Fibroblast of lung (primary cell): ENCODE measurements around the gene ISLR2. TPM values are rescaled to one million over a fixed set of nuclear protein-coding genes. Genes with fewer than 3 reads are reported as not detected.

ENCODE experiments used
- DNase-seq, 2 donors: peaks; one replicate each; pipeline versions ENCODE4 v3.0.0 to v3.0.0-alpha.2; 2010; ENCODE audit warnings: low read depth in 2 of 2
- H2AFZ ChIP-seq: 2 replicates; pipeline ENCODE4 v1.5.1; 2012; ENCODE audit warnings: low read length, control low read depth, inconsistent platforms
- H3K27ac ChIP-seq: 2 replicates; pipeline ENCODE4 v1.5.1; 2011; ENCODE audit warnings: low read length, control low read depth; ENCODE audit not compliant: insufficient read depth
- H3K27me3 ChIP-seq: 2 replicates; pipeline ENCODE4 v1.5.1; 2011; ENCODE audit warnings: mild to moderate bottlenecking, low read length; ENCODE audit not compliant: control insufficient read depth, insufficient read depth
- H3K36me3 ChIP-seq: 2 replicates; pipeline ENCODE4 v1.5.1; 2011; ENCODE audit warnings: low read length; ENCODE audit not compliant: control insufficient read depth, insufficient read depth
- H3K4me1 ChIP-seq: 2 replicates; pipeline ENCODE4 v1.5.1; 2011; ENCODE audit warnings: low read length; ENCODE audit not compliant: control insufficient read depth, insufficient read depth; ENCODE audit errors: extremely low read depth
- H3K4me2 ChIP-seq: 2 replicates; pipeline ENCODE4 v1.5.1; 2011; ENCODE audit warnings: low read length, control low read depth; ENCODE audit not compliant: insufficient read depth; ENCODE audit errors: extremely low read depth
- H3K4me3 ChIP-seq, 4 experiments: fragments of 200-600 bp in 1 of 4; sonication (generic) in 1 of 4; replicated peaks in 1 of 4; 2 replicates each; pipeline ENCODE4 v1.5.1; 2011 to 2016; ENCODE audit warnings: low read length in 4 of 4, low read depth in 3 of 4, mild to moderate bottlenecking in 3 of 4, control low read depth in 2 of 4, inconsistent platforms in 1 of 4, mixed read lengths in 1 of 4; ENCODE audit not compliant: insufficient read depth in 1 of 4; ENCODE audit errors: control extremely low read depth in 1 of 4
- H3K79me2 ChIP-seq: 2 replicates; pipeline ENCODE4 v1.5.1; 2012; ENCODE audit warnings: mild to moderate bottlenecking, low read length, inconsistent platforms; ENCODE audit not compliant: control insufficient read depth, insufficient read depth
- H3K9ac ChIP-seq: 2 replicates; pipeline ENCODE4 v1.5.1; 2011; ENCODE audit warnings: mild to moderate bottlenecking, low read length, control low read depth; ENCODE audit not compliant: insufficient read depth
- H3K9me3 ChIP-seq: 2 replicates; pipeline ENCODE4 v1.5.1; 2012; ENCODE audit warnings: low read depth, low read length; ENCODE audit not compliant: control insufficient read depth, insufficient read depth
- H4K20me1 ChIP-seq: 2 replicates; pipeline ENCODE4 v1.5.1; 2011; ENCODE audit warnings: low read length; ENCODE audit not compliant: control insufficient read depth, insufficient read depth; ENCODE audit errors: extremely low read depth
- CTCF ChIP-seq, 2 donors: IDR thresholded peaks in 1 of 2; conservative IDR thresholded peaks in 1 of 2; 1 replicate in 1 of 2; 2 replicates in 1 of 2; pipeline ENCODE4 v1.5.1; 2011 to 2012; ENCODE audit warnings: low read length in 2 of 2, control low read depth in 1 of 2, inconsistent platforms in 1 of 2, low read depth in 1 of 2, mild to moderate bottlenecking in 1 of 2
- EZH2 ChIP-seq: IDR thresholded peaks from 2 replicates; pipeline ENCODE4 v1.5.1; 2012; ENCODE audit warnings: low read length, control low read depth, mild to moderate bottlenecking; ENCODE audit errors: missing control alignments
- polyA plus RNA-seq, 2 donors: library from polyadenylated mRNA; depleted of rRNA in 1 of 2; stranded (reverse) in 1 of 2; unstranded in 1 of 2; fragments of >200 nt; gene quantifications; 2 replicates each; pipeline ENCODE4 v1.2.1, GENCODE V29; 2011 to 2012; ENCODE audit warnings: missing spikeins in 1 of 2
- total RNA-seq: library from RNA; depleted of rRNA; stranded (reverse); fragments of >200 nt; gene quantifications from 2 replicates; pipeline ENCODE4 v1.2.1, GENCODE V29; 2014

ISLR2 gene
- total and polyA plus RNA-seq, 2 donors (not counting 1 experiment from before 2014, with no cell fraction given) = not detected

GRCh38 chr15:74121858-74122257, 8.5 kb upstream of the ISLR2 start:
- H3K27me3 ChIP-seq = peaks cover 38% of the 10 kb centered on the region
- H3K4me1 ChIP-seq = no peaks in the 10 kb centered on the region
- no peaks in the 10 kb centered on the region for H4K20me1 ChIP-seq
- no peak overlapping the region for H2AFZ ChIP-seq
- H3K79me2 ChIP-seq = no peaks in the 10 kb centered on the region
- H3K36me3 ChIP-seq = no peaks in the 10 kb centered on the region
- H3K27ac ChIP-seq = no peak overlapping the region
- no peak overlapping the region for H3K9ac ChIP-seq
- no peaks in the 10 kb centered on the region for H3K9me3 ChIP-seq
- TF ChIP-seq EZH2 = no peak
- TF ChIP-seq CTCF (conservative IDR thresholded peaks at IDR 0.05 in 1 of 2, IDR thresholded peaks at IDR 0.05 in 1 of 2; ENCODE audit: low read depth in 1 of 2, low read length in 2 of 2) = no peak
- H3K4me2 ChIP-seq = no peak overlapping the region
- no peak for DNase-seq
- H3K4me3 ChIP-seq = no peak overlapping the region

DNA sequence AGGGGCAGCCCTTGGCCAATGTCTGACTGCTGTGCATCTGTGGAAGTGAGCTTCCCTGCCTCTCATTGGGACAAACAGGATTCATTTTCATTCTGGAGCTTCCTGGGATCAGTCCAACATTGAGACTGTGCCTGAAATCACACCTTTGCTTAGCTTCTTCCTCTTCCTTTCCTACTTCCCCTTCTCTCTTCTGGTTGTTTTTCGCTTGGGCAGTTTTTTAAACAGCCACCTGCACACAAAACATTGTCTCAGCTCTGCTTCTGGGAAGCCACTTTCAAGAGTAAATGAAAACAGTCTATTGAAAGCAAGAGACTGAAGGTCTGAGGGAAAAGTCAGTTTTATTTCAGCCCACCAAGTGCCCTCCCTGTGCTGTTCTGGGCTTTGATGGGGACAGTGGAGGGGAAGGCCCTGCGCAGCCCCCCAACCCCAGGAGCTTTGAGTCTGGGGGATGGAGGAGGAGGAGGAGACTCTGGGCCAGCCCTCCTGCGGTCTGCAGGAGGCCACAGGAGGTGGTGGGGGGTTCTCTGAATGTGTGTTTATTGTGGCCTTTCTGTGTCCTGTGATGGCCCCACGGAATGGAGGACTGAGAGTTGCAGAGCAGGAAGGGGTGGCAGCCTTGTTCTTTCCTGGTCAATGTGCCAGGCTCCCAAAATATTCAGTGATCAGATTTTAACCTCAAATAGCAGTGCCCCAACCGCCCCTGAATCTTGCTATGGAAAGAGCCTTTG, 7.8 kb upstream of the ISLR2 start:
- TF ChIP-seq EZH2 (no peak), CTCF (conservative IDR thresholded peaks at IDR 0.05 in 1 of 2, IDR thresholded peaks at IDR 0.05 in 1 of 2; ENCODE audit: low read depth in 1 of 2, low read length in 2 of 2) (no peak)

GRCh38 chr15:74123131-74123429, 7.3 kb upstream of the ISLR2 start:
- Histone ChIP-seq H3K9me3 (no peaks in the 10 kb centered on the region), H3K27me3 (peaks cover 46% of the 10 kb centered on the region)

More for the DNA sequence above, 7.8 kb upstream of the ISLR2 start:
- DNase-seq = no peak
- H3K36me3 ChIP-seq = no peaks in the 10 kb centered on the region
- no peaks in the 10 kb centered on the region for H3K79me2 ChIP-seq
- H3K4me3 ChIP-seq = no peak overlapping the region
- H3K27ac ChIP-seq = no peak overlapping the region
- peaks cover 41% of the 10 kb centered on the region for H3K27me3 ChIP-seq
- no peak overlapping the region for H2AFZ ChIP-seq
- no peak overlapping the region for H3K9ac ChIP-seq
- H4K20me1 ChIP-seq = no peaks in the 10 kb centered on the region
- H3K4me1 ChIP-seq = no peaks in the 10 kb centered on the region
- H3K4me2 ChIP-seq = no peak overlapping the region
- H3K9me3 ChIP-seq = no peaks in the 10 kb centered on the region

More at GRCh38 chr15:74123131-74123429, 7.3 kb upstream of the ISLR2 start:
- no peak for TF ChIP-seq CTCF (conservative IDR thresholded peaks at IDR 0.05 in 1 of 2, IDR thresholded peaks at IDR 0.05 in 1 of 2; ENCODE audit: low read depth in 1 of 2, low read length in 2 of 2)
- H3K36me3 ChIP-seq = no peaks in the 10 kb centered on the region
- H3K9ac ChIP-seq = no peak overlapping the region
- no peaks in the 10 kb centered on the region for H3K79me2 ChIP-seq
- no peak overlapping the region for H2AFZ ChIP-seq
- H4K20me1 ChIP-seq = no peaks in the 10 kb centered on the region
- no peak overlapping the region for H3K4me3 ChIP-seq
- H3K4me1 ChIP-seq = no peaks in the 10 kb centered on the region
- no peak for DNase-seq
- H3K4me2 ChIP-seq = no peak overlapping the region
- H3K27ac ChIP-seq = no peak overlapping the region
